GM21619 (cell line): ENCODE results near the gene CAPN2.
"Not testable (repeated sequence)": the region's sequence is repeated elsewhere in the genome, so short reads cannot be mapped to it uniquely, and the experiment has no call there.

Experiments used
- ATAC-seq: cut with Tn5 transposase; IDR thresholded peaks from one replicate; pipeline ENCODE4 v1.9.1; 2021; ENCODE audit not compliant: unreplicated experiment

CAPN2 gene

DNA sequence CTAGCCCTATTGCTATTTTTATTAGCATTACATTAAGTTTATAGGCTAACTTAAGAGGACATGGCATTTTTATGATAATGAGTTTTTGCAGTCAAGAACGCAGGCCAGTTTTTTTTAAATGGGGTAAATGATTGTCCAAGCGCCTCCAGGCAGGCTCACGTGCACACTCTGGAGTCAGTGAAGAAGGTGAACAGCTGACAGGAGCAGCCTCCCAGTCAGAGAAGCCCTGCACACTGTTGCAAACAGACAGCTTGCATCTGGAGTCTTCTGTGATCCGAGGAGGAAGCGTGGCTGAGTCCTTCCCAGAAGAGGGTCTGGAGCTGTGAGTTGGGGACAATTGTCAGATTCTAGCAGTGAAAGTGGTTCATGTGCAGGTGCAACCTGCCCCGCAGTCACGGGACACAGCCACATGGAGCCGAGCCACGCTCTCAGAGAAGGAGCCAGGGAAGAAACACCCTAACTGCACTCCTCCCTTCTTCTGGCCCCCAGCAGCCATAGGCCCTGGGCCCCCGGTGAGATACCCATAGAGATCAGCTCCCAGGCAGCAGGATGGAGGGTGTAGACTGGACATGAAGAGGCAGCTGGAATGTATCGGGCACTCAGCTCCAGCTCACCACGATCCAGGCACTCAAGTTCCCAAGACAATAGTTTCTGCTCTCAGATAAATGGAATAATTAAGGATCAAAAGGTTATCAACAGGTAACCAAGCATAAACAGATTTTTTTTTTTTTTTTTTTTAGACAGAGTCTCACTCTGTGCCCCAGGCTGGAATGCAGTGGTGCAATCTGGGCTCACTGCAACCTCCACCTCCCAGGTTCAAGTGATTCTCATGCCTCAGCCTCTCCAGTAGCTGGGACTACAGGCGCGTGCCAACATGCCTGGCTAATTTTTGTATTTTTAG is 26.4 kb downstream of the CAPN2 start:
- no peak for ATAC-seq

DNA sequence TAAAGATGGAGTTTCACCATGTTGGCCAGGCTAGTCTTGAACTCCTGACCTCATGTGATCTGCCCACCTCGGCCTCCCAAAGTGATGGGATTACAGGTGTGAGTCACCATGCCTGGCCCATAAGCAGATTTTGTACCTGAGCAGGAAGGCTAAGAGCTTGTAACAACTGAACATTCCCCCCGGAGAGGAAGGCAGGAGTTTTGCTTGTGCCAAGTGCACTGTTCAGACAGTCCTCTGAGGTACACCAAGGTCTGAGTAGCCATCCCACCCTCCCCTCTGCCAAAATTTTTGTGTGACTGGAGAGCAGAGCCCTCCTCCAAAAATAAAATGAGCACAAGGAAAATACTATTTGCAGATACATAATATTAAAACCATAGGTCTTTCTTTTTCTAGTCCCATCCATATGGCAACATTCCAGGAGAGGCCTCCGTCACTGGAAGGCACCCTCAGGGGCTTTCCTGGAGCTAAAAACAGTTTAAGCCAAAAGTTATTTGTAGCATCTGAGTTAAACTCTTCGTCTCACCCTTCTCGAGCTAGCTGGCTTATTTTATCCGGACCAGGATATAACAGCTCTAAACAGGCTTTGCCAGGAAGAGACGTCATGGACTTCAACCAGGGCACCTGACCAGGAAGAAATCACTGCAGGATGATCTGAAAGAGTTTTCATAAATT is 27.2 kb downstream of the CAPN2 start:
- no peak for ATAC-seq

DNA sequence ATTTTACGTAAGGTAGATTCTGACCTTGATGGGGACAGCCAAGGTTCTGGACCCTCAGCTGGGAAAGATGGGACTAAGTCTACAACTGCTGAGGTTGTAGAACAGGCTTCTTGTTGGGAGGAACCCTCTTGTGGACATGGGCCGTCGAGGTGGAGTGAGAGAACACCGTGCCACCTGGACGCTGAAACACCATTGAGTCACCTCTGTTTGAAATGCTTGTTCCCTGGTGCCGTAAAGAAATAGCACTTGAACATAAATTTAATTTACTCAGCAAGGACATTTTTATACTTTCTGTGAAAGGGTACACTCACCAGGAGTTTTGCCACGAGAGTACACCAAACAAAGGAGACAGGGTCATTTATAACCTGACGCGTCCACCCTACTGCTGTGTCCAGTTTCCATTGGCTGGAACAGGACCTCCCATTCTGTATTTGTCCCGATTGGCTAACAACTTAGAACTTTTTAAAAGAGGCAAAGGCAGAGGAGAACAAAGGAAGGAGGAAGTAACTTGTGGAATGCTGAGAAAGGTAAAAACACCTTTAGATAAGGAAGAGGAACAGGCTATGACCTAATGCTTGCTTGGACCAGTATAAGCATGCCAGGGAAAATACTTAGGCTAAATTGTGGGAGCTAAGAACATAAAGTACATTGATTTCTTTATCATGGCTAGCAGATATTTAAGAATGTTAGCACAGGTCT is 27.8 kb downstream of the CAPN2 start:
- not testable (repeated sequence) for ATAC-seq

DNA sequence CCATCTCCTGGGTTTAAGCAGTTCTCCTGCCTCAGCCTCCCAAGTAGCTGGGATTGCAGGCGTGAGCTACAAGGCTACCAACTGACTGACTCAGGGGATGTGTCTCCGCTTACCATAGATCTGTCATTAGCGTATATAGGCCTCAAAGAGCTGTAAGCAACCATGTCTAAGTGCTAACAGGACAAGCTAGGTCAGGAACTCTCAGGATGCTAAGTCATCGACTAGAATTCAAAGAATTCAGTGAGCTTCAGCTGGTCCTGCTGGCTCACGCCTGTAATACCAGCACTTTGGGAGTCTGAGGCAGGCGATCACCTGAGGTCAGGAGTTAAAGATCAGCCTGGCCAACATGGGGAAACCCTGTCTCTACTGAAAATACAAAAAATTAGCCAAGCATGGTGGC is 29.5 kb downstream of the CAPN2 start:
- no peak for ATAC-seq

DNA sequence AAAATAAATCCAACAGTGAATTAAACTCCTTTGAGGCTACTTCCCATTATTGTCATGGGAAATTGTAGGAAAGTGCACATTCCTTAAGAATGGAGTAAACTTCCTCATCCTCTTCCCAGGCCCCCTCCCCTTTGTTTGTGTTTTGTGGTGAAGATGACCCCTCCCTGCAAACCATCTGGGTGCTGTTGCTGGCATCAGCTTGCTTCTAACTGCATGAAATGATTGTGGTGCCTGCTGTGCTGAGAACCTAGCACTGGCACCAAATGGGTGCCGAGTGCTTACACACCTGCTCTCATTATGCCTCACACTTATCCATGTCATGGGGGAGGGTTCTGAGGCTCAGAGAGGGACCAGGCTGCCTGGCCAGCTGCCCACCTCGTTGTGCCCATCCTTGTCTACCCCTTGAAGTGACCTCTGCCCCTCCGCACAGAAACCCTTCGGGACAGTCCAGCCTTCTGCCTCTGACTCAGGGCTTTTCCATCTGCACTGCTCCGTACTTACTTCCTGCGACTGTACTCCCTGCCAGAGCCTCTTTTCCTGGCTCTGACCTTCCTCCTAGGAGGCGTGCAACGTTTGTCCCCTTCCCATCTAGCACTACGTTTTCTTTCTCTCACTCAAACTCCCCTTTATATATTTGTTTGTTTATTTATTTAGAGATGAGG is 30.6 kb downstream of the CAPN2 start:
- ATAC-seq, result no peak

DNA sequence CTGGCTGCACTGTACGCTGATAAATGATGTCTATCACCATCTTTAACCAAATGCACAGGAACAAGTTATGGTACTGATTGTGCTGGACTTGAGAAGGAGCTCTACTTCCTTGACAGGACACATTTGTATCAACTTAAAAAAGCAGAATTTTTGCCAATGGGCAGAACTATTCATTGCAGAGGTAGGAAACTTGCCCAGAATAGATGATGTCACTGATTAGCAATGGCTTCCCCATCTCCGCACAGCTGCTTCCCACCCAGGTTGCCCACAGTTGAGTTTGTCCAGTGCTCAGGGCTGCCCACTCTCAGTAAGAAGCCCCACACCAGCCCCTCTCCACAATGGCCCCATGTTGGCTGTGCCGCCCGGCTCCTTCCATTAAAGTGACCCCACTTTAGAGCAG is 33.4 kb downstream of the CAPN2 start:
- no peak for ATAC-seq

DNA sequence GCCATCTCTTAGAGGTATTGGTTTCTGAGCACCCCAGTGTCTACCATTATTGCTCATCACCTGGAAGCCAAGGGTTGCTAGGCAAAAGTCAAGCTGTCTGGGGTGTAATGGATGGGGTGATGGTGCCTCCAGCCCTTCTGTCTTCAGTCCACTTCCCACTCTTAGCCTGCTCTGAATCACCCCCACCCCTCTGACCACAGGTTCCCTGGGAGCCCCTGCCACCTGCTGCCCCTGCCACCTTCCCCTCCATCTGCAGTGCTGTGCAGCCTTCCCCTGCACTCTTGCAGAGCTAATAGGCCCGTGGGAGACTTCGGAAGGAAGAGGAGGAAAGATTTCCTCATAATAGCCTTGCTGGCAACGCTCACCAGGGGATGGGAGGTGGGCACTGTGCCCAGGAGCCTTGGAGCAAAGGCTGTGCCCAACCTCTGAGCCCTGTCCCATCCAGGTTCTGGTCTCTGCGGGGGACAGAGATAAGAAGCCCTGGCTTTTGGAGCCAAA is 35.5 kb downstream of the CAPN2 start:
- peak; percentile 12 for ATAC-seq

DNA sequence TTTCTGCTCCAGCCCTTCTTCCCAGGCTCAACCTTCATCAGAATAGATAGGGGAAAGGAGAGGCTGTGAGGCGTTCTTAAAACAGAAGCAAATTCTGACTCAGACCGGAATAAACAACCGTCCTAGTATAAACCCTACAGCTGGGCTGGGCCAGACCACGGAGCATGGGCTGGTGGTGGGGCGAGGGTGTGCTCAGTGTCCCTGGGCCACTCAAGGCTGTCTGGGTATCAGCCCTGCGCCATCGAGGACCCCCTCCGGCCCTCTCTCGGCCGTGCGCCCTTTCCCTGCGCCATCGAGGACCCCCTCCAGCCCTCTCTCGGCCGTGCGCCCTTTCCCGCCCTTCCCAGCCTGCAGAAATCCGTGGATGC is 36.0 kb downstream of the CAPN2 start:
- ATAC-seq, result peak; percentile 78

DNA sequence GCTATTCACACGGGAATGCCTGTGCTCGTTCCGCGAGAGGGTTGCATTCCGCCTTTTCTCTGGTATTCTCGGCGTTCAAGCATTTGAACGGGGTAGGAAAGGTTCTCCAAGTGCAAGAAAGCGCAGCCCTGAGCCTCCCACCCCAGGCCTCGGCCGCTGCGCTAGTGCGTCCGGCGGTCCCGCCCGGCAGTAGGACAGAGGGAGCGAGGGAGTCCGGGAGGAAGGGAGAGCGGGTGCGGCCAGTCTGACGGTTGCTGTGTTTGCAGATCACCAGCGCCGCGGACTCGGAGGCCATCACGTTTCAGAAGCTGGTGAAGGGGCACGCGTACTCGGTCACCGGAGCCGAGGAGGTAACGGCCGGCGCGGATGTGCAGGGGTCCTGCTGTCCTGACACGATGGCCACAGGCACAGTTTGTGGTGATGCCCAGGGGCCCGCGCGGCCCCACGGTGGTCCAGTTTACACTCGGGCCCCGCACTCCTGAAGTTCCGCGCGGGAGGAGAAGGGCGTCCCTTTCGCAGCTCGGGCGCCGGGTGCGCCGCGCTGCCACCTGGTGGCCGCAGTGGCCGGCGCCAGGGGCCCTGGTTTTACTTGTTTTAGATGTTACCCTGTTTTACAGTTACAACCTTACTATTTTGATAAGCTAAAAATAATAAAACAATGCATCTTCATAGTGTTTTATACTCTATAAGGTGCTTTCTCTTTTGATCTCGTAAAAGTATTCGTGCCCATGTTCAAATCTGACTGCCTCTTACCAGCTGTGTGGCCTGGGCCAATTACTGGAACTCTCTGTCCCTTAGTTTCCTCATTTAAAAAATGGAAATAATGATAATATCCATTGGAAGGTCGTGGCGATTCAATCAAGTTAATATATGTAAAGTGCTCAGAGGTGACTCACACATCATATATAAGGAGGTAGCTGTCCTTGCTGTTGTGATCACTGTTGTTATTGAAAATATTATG is 36.7 kb downstream of the CAPN2 start:
- ATAC-seq, result peak; percentile 64

DNA sequence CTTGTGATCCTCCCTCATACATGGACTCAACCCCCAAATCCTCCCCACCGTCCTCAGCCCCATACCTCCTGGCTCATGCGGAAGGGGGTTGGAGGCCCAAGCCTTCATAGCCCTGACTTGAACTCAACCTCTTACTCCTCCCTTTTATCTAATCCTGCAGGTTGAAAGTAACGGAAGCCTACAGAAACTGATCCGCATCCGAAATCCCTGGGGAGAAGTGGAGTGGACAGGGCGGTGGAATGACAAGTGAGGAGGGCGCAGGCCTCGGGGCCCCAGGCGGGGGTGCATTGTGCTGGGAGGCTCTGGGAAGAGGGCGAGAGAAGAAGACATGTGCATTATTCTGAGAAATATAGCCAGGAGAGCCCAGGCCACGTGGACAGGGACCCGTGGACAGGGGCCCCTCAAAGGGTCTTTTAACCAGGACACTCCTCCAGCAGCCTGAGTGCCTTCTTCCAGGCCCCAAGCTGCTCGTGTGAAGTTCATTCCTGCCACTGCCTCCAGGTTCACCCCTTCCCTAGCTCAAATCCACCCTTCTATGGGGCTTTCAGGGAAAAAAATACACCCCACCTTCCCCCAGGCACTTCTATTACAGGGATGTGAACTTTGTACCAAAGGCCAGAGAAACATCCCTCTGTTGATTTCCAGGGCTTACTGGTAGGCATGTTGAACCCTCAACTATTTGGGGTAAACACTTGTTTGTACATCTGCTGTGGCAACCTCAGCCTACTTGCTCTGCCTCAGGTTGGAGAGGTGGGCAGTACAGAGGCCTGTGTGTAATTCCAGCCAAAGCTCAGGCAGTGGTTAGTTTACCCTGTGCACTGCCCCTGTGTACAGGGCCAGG is 38.6 kb downstream of the CAPN2 start:
- ATAC-seq, result no peak

DNA sequence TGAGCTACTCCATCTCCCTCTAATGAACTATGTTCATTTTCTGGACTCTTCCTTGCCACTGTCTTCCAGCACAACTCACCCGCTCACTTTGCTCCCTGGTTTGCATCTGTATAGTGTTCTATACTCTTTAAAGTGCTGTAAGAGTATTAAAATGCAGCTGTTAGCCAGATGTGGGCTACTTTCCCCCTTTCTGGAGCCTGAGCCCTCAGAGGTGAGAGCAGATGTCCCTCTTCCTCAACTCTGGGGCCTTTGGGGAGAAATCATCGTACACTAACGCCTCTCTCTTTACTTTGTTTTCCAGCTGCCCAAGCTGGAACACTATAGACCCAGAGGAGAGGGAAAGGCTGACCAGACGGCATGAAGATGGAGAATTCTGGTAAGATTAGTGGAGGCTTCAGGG is 39.4 kb downstream of the CAPN2 start:
- no peak for ATAC-seq

DNA sequence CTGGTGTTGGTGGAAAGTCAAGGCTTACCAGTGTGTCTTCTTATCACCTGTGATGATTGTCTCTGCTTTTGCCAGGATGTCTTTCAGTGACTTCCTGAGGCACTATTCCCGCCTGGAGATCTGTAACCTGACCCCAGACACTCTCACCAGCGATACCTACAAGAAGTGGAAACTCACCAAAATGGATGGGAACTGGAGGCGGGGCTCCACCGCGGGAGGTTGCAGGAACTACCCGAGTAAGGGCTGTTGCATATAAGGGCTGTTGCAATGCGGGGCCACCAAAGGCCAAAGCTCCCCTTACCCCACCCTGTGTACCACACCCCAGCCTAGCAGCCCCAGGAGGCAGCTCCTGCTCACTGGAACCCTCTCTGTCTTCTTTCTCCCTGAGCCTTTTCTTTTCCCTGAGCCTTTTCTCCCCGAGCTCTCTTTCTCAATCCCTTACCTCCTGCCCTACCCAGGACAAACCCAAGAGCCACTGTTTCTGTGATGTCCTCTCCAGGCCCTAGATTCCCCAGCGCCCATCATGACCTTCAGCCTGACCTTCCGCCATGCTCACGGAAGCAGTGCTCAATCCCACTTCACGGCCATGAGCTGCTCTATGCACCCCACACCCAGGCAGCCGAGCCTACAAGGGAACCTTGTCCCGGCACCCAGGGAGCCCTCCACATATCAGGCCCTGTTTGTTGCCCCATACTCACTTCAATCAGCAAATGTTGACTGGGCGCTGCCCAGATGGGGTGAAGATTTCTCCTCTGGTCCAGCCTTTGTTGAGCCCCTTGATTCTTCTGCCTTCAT is 40.6 kb downstream of the CAPN2 start:
- no peak for ATAC-seq

DNA sequence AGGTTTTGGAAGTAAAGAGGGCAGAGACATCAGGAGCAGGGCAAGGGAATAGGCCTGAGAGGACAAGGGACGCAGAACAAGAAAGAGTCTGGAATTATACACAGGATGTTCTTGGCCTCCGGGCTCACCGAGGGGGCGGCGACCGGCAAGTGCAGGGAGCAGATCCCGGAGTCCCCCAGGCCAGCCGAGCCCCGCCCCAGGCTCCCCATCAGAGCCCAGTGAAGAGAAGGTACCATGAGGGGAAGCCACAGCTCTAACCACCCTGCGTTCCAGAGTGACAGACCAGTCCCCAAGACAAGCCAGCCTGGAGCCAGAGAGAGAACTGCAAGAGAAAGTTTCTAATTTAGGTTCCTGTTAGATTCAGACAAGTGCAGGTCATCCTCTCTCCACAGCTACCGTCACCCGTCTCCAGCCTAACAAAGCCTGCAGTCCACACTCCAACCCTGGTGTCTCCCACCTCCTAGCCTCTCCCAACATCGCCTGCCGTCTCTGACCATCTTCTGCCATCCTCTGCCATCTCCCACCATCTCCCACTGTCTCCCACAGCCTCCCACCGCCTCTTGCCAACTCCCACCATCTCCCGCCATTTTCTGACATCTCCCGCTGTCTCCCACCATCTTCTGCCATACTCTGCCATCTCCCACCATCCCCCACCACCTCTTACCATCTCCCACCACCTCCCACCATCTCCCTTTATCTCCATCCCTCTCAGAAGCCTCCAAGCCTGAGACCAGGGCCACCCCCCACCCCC is 42.5 kb downstream of the CAPN2 start:
- no peak for ATAC-seq

DNA sequence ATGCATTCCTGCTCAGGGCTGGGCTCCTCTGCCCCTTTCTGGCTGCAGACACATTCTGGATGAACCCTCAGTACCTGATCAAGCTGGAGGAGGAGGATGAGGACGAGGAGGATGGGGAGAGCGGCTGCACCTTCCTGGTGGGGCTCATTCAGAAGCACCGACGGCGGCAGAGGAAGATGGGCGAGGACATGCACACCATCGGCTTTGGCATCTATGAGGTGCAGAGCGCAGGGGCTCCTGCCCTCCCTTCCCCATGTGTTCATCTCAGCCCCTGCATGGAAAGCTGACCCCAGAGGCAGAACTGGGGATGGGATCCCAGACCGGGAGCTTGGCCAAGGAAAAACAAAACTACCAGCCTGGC is 43.1 kb downstream of the CAPN2 start:
- ATAC-seq, result no peak

DNA sequence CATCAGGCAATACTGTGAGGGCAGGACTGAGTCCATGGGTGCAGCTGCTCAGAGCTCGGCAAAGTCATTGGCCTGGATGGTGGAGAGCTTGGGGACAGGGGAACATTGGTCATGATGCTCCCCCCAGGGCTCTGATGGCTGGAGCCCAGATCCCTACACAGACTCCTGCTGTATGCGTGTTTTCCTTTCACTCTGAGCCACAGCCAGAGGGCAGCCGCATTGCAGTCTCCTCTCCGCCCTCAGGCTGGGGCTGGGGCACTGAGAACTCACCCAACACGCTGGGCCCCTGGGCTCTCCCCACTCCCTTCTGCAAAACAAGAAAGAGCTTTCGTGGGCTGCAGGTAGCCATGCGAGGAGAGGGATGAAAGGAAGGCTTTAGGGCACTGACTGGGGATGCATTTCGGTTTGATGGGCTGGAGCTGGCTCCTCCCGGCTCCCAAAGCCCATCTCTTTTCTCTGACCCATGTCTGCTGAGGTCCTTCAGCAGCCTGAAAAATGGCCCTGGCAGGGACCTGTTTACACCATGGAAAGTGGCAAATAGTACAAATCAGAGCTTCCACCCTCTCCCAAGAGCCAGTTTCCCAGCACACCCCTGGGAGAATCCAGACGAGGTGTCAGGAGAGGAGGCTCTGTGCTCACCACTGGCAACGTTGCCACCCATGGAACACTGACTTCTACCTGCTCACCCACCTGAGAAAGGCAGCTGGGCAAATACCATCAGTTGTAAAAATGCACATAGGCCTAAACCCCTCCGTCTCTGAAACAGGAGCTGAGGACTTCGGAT is 43.8 kb downstream of the CAPN2 start:
- no peak for ATAC-seq

DNA sequence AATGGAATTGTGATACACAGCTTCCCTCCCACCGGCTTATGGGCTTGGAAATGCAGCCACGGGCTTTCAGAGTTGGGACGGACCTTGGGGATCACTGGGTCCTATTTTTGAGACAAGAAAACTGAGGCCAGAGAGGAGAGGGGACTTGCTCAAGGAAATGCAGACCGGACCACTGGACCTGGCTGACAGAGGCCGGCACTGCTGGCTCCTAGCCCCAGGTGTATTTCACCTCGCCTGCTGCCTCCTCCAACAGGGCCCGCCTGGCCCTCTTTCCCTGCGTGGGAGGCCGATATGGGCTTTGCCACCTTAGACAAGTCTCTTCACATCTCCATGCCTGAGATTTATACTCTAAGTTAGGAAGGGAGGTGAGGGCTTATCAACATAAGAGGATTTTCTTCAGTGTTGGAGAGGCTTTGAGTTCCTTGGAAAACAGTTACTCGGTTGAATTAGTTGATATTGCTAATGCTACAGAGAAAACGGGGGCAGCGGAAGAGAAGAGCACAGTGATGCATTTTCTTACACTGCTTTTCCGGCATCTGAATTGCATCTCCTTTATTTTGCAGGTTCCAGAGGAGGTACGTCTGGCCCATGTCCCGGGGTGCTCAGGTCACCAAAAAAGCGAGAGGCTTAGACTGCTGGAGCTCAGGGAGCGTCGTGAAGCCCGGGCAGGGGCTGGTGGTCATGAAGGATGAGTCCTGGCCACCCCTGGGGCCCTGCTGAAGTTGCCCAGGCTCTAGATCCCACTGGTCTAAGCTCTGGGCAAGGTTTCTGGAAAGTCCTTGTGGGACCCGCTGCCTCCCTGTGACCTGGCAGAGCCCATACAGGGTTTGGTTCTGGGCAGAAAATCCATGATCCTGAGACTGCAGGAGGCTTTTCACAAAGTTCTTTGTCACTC is 44.7 kb downstream of the CAPN2 start:
- ATAC-seq, result no peak
